GM19395 (cell line): Measurements from ENCODE around the gene OR5C1.
"Not testable (repeated sequence)": the region's sequence is repeated elsewhere in the genome, so short reads cannot be mapped to it uniquely, and the experiment has no call there.

Experiments used
- ATAC-seq: cut with Tn5 transposase; IDR thresholded peaks from one replicate; pipeline ENCODE4 v1.9.1; 2021; ENCODE audit warnings: mild to moderate bottlenecking, moderate library complexity; ENCODE audit not compliant: unreplicated experiment

Gene OR5C1

GRCh38 chr9:122788831-122789230, at the start of gene OR5C1:
TSS of gene OR5C1 (plus strand) at chr9:122788933. CDS start at chr9:122788933, 0 bp downstream.
- no peak for ATAC-seq

GRCh38 chr9:122742003-122742402, 46.7 kb upstream of the OR5C1 start, which contains the start of gene OR1L6:
TSS of gene OR1L6 (plus strand) at chr9:122742303. CDS start at chr9:122749848, 7,545 bp downstream.
- no peak for ATAC-seq

- ATAC-seq: no peak
Observed at GRCh38 chr9:122754825-122755224, 33.9 kb upstream of the OR5C1 start.

- ATAC-seq: no peak
Observed at GRCh38 chr9:122767817-122768216, 20.9 kb upstream of the OR5C1 start.

GRCh38 chr9:122777052-122777451, 11.7 kb upstream of the OR5C1 start:
- no peak for ATAC-seq

GRCh38 chr9:122777935-122778627, 10.7 kb upstream of the OR5C1 start:
- ATAC-seq: no peak

- no peak for ATAC-seq
Observed at GRCh38 chr9:122779181-122779580, 9.6 kb upstream of the OR5C1 start.

GRCh38 chr9:122780026-122780425, 8.7 kb upstream of the OR5C1 start:
- no peak for ATAC-seq

GRCh38 chr9:122781671-122782070, 7.1 kb upstream of the OR5C1 start:
- no peak for ATAC-seq

GRCh38 chr9:122785269-122785668, 3.5 kb upstream of the OR5C1 start:
- ATAC-seq: no peak

GRCh38 chr9:122786338-122786737, 2.4 kb upstream of the OR5C1 start:
- no peak for ATAC-seq

- no peak for ATAC-seq
Observed at GRCh38 chr9:122789256-122790046, 718 bp downstream of the OR5C1 start.

- no peak for ATAC-seq
Observed at GRCh38 chr9:122791872-122792669, 3.3 kb downstream of the OR5C1 start.

- no peak for ATAC-seq
Observed at GRCh38 chr9:122797316-122798063, 8.8 kb downstream of the OR5C1 start.

GRCh38 chr9:122800066-122801060, 11.6 kb downstream of the OR5C1 start, which contains the start of gene OR1K1:
TSS of gene OR1K1 (plus strand) at chr9:122800123. CDS start at chr9:122800123, 0 bp downstream.
- ATAC-seq: no peak

GRCh38 chr9:122806661-122807060, 17.9 kb downstream of the OR5C1 start:
- no peak for ATAC-seq

GRCh38 chr9:122807271-122807900, 18.7 kb downstream of the OR5C1 start:
- ATAC-seq: no peak

GRCh38 chr9:122808141-122808540, 19.4 kb downstream of the OR5C1 start:
- ATAC-seq: no peak

- ATAC-seq: not testable (repeated sequence)
Observed at GRCh38 chr9:122809261-122809660, 20.5 kb downstream of the OR5C1 start.
